C1 segment of cervical spinal cord (tissue), 14 donors: ENCODE data around the gene TNKS2.

Source experiments
- DNase-seq, 14 donors: peaks; one replicate each; lab custom pipeline; 2025; lab: John Stamatoyannopoulos, UW

TNKS2 gene

DNA sequence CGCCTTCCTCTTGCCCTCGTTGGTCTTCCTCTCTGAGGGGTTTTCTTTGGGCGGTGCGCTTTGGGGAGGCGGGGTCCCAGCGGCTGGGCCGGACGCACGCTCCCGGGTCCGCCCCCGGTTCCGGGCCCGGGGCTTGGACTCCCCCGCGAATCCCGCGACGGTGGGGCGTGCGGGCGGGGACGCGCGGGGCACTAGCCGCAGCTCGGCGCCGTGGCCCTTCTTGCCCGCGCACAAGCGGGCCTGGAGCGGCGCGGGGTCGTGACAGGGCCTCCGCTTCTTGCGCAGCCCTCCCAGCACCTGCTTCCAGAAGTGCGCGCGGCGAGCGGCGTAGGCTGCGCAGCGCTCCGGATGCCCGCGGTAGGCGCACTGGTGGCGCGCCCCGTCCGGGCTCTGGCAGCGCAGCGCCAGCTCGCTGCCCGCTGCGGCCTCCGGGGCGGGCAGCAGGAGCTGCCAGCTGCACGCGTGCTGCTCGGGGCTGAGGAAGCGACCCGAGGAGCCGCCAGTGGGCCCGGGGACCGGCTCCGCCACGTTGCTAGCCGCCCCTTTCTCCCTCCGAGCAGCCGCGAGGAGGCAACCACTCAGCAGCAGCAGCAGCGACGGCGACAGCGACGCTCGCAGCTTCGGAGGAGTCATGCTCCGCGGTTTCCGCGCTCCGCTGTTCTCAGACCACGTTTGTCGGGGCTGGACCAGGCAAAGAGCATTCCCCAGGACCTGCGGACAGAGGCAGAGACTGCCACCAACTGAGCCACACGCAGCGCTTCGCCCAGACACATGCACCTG lies 110.3 kb downstream of the TNKS2 start:
- DNase-seq = peak in 13 of 14 donors; percentile 20 to 70 (median 54)

DNA sequence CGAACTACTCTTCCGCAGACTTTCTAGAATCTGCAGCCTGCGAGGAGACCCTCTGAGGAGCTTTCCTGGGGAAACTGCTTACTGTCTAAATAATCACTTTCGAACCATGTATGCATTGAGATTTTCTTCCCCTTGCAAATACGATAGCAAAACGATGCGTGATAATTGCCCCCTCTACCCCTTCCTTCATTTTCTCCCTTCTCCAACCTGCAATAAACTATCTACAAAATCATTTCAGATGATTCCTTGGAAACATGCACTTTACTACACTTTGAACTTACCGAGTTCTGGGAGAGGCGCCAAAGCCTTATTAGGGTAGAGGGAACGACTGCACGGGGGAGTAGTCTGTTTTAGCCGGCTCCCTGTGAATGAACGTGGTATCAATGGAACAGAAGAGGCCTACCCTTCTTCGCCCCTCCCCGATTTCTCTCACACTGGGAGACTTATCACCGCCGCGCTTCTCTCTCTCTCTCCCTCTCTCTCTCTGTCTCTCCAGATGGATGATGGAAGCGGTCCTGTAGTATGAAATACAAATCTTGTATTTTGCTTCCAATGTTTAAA lies 111.0 kb downstream of the TNKS2 start, which contains the start of gene FGFBP3:
FGFBP3 (minus strand) TSS at position 370 of the 561 bp plus-strand sequence. CDS start 517 bp downstream, outside the sequence.
- DNase-seq = peak in 3 of 14 donors; percentile 21 to 45 (median 24)

DNA sequence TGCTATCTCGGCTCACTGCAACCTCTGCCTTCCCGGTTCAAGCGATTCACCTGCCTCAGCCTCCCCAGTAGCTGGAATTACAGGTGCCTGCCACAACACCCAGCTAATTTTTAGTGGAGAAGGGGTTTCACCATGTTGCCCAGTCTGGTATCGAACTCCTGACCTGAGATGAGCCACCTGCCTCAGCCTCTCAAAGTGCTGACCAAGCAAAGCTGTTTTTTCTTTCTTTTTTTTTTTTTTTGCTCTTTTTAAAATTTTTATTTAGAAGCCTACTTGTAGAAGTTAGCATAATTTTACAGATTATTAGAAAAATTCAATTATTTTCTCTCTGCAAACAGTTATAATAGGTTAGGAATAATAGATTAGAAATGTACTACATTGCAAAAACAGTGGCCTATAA lies 112.2 kb downstream of the TNKS2 start:
- DNase-seq = no peak
